A673 (cell line): ENCODE results near the gene INPP4B.

Experiments used
- CTCF ChIP-seq: fragments of 300-800, 200-600 bp; sonication (generic); conservative IDR thresholded peaks from 2 replicates; pipeline ENCODE4 v1.5.1; 2017; ENCODE audit warnings: low read depth, mild to moderate bottlenecking, antibody characterized with exemption, low read length, moderate library complexity, mixed read lengths
- EZH2 ChIP-seq: fragments of 200-600 bp; sonication (generic); IDR thresholded peaks from 2 replicates; pipeline ENCODE4 v1.6.1; 2017; ENCODE audit warnings: borderline replicate concordance, low read depth, mild to moderate bottlenecking, mixed read lengths, antibody characterized with exemption, low read length; ENCODE audit not compliant: poor library complexity, severe bottlenecking

- TF ChIP-seq CTCF (no peak), EZH2 (no peak)
Measured at GRCh38 chr4:142874684-142875083, 28.6 kb upstream of the INPP4B start.
